Loucy (cell line): ENCODE data around the gene MRPL32.

Experiments
- H2AFZ ChIP-seq: fragments of 200-600 bp; sonication (generic); 2 replicates; pipeline ENCODE4 v1.6.0; 2016; ENCODE audit warnings: antibody characterized with exemption, mild to moderate bottlenecking, low read length, moderate library complexity
- H3F3A ChIP-seq: fragments of 200-600 bp; 2 replicates; pipeline ENCODE4 v1.6.0; 2016; ENCODE audit warnings: antibody characterized with exemption, low read depth, mild to moderate bottlenecking
- H3K27me3 ChIP-seq: fragments of 200-600 bp; sonication (generic); 2 replicates; pipeline ENCODE4 v1.6.1; 2014; ENCODE audit warnings: low read length, mild to moderate bottlenecking; ENCODE audit not compliant: insufficient read depth, poor library complexity, severe bottlenecking
- H3K36me3 ChIP-seq: fragments of 200-600 bp; sonication (generic); 2 replicates; pipeline ENCODE4 v1.6.1; 2016; ENCODE audit warnings: low read length; ENCODE audit not compliant: insufficient read depth
- H3K4me1 ChIP-seq: fragments of 200-600 bp; sonication (generic); 2 replicates; pipeline ENCODE4 v1.5.1; 2014; ENCODE audit warnings: low read length, mild to moderate bottlenecking; ENCODE audit not compliant: insufficient read depth, poor library complexity, severe bottlenecking
- H3K4me2 ChIP-seq: fragments of 200-600 bp; sonication (generic); 2 replicates; pipeline ENCODE4 v1.6.0; 2014; ENCODE audit warnings: antibody characterized with exemption, low read length, low read depth, mild to moderate bottlenecking; ENCODE audit not compliant: poor library complexity, severe bottlenecking
- H3K4me3 ChIP-seq: fragments of 200-600 bp; sonication (generic); 2 replicates; pipeline ENCODE4 v1.5.1; 2014; ENCODE audit warnings: low read length, mild to moderate bottlenecking, mixed read lengths; ENCODE audit not compliant: poor library complexity, severe bottlenecking
- H3K79me2 ChIP-seq: fragments of 200-600 bp; sonication (generic); 2 replicates; pipeline ENCODE4 v1.6.1; 2014; ENCODE audit warnings: low read length; ENCODE audit not compliant: insufficient read depth
- H3K9ac ChIP-seq: fragments of 200-600 bp; sonication (generic); 2 replicates; pipeline ENCODE4 v1.6.0; 2014; ENCODE audit warnings: mild to moderate bottlenecking, low read depth, low read length, moderate library complexity; ENCODE audit not compliant: poor library complexity, severe bottlenecking
- H3K9me2 ChIP-seq: fragments of 200-600 bp; sonication (generic); replicated peaks from 2 replicates; pipeline ENCODE4 v1.6.1; 2016; ENCODE audit warnings: low read depth, low read length, mixed read lengths
- H3K9me3 ChIP-seq: fragments of 200-600 bp; sonication (generic); 2 replicates; pipeline ENCODE4 v1.6.1; 2014; ENCODE audit warnings: mild to moderate bottlenecking, antibody characterized with exemption, low read length, low read depth; ENCODE audit not compliant: insufficient read depth
- H4K20me1 ChIP-seq: fragments of 200-600 bp; sonication (generic); 2 replicates; pipeline ENCODE4 v1.6.0; 2014; ENCODE audit warnings: antibody characterized with exemption, low read length, mild to moderate bottlenecking; ENCODE audit not compliant: insufficient read depth, poor library complexity, severe bottlenecking
- CTCF ChIP-seq: fragments of 200-600 bp; sonication (generic); conservative IDR thresholded peaks from 2 replicates; pipeline ENCODE4 v1.5.1; 2014; ENCODE audit warnings: mild to moderate bottlenecking, antibody characterized with exemption, low read length
- EZH2phosphoT487 ChIP-seq: fragments of 200-600 bp; IDR thresholded peaks from 2 replicates; pipeline ENCODE4 v1.6.1; 2018; ENCODE audit warnings: antibody characterized with exemption, mild to moderate bottlenecking, moderate library complexity, borderline replicate concordance

The MRPL32 gene

DNA sequence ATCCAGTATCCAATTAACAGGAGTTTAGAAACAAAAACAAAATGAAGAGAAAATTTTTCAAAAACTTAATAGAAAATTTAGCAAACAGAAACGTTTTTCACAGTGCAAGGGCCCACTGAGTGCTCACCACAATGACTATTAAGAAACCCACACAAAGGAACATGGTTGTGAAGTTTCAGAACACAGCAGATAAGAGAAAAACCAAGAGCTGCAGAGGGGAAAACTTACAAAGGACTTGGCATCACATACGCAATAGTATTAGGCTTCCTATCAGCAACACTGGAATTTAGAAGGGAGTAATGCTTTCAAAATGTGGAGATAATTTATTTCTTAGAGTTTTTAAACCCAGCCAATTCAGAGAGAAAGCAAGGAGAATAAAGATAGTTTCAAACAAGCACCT, 18.6 kb upstream of the MRPL32 start:
- no peaks in the 10 kb centered on the region for H4K20me1 ChIP-seq
- H3F3A ChIP-seq, result peaks cover 10% of the 10 kb centered on the region; the same call in 1 of the 2 replicates
- peaks cover 61% of the 10 kb centered on the region for H3K4me1 ChIP-seq
- H3K4me3 ChIP-seq, result peak overlapping the region; percentile 18
- peaks cover 25% of the 10 kb centered on the region for H3K36me3 ChIP-seq
- no peaks in the 10 kb centered on the region for H3K9me2 ChIP-seq
- TF ChIP-seq CTCF (no peak), EZH2phosphoT487 (no peak)
- peak overlapping the region; percentile 11; the same call in 1 of the 2 replicates for H2AFZ ChIP-seq
- peaks cover 17% of the 10 kb centered on the region for H3K79me2 ChIP-seq
- H3K9me3 ChIP-seq, result no peaks in the 10 kb centered on the region
- H3K9ac ChIP-seq, result peak overlapping the region; percentile 79
- H3K27me3 ChIP-seq, result no peaks in the 10 kb centered on the region
- peak overlapping the region; percentile 85 for H3K4me2 ChIP-seq

DNA sequence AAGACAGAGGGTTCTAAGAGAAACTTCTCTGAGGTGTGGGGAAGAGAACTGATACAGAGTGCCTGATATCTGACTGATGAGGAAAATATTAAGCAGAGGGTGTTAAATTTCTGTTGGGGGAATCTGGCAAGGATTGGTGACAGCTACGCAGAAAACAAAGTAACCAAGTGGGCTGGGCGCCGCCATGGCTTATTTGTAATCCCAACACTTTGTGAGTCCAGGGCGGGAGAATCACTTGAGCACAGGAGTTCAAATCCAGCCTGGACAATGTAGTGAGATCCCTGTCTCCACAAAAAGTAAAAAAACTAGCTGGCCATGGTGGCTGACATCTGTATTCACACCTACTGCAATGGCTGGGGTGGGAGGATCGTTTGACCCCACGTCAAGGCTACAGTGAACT, 18.2 kb upstream of the MRPL32 start:
- Histone ChIP-seq H4K20me1 (no peaks in the 10 kb centered on the region), H3K9ac (peak overlapping the region; percentile 79), H3K4me2 (peak overlapping the region; percentile 85)

DNA sequence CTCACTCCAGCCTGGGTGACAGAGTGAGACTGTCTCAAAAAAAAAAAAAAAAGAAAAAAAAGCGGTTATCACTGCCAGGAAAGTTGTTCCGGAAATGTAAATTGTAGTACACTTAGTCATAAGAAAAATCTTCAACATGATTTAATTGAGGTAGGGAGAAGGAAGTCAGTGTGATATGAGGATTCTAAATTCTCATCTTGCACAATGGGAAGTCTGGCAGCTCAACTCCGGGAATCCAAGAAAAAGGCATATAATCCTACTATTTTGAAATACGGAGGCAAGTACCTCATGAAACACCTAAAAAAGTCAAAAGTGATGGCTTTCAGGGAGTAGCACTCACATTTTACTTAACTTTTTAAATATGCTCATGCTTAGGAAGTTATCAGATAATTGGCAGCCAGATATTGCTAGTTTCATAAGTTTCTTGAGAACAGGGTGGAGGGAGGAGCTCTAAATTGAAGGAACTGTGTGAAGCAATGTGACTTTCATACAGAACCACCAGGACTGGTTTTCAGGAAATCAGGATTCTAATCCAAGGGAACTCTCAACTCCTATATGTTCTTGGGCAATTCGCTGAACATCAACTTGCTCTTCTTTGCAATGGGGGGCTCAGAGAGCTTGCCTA, 17.6 kb upstream of the MRPL32 start:
- Histone ChIP-seq H3K4me1 (peaks cover 61% of the 10 kb centered on the region), H2AFZ (no peak overlapping the region), H3K27me3 (no peaks in the 10 kb centered on the region), H3F3A (peaks cover 10% of the 10 kb centered on the region; the same call in 1 of the 2 replicates), H3K9me2 (no peaks in the 10 kb centered on the region), H3K9ac (no peak overlapping the region), H3K36me3 (peaks cover 31% of the 10 kb centered on the region), H3K9me3 (no peaks in the 10 kb centered on the region), H4K20me1 (no peaks in the 10 kb centered on the region), H3K79me2 (peaks cover 17% of the 10 kb centered on the region), H3K4me3 (no peak overlapping the region), H3K4me2 (peak overlapping the region; percentile 85)
- no peak for TF ChIP-seq EZH2phosphoT487
- no peak for TF ChIP-seq CTCF

More for the DNA sequence above, 18.2 kb upstream of the MRPL32 start:
- H3F3A ChIP-seq, result peaks cover 10% of the 10 kb centered on the region; the same call in 1 of the 2 replicates
- peaks cover 17% of the 10 kb centered on the region for H3K79me2 ChIP-seq
- H3K27me3 ChIP-seq, result no peaks in the 10 kb centered on the region
- peaks cover 61% of the 10 kb centered on the region for H3K4me1 ChIP-seq
- H3K4me3 ChIP-seq, result peak overlapping the region; percentile 18
- peak overlapping the region; percentile 11; the same call in 1 of the 2 replicates for H2AFZ ChIP-seq
- peaks cover 26% of the 10 kb centered on the region for H3K36me3 ChIP-seq
- H3K9me2 ChIP-seq, result no peaks in the 10 kb centered on the region
- H3K9me3 ChIP-seq, result no peaks in the 10 kb centered on the region
- TF ChIP-seq EZH2phosphoT487 (no peak), CTCF (no peak)
